ENCODE data around the gene CENPX. TPM values are rescaled to one million over a fixed set of nuclear protein-coding genes. Genes with fewer than 3 reads are reported as not detected.

CENPX gene
- total and polyA plus RNA-seq, 2 of the 13 experiments (the other 11 are each of a cell fraction or from before 2014, with no cell fraction given): 92.7 to 170 TPM

GRCh38 chr17:82014432-82014831 is 8.2 kb downstream of the CENPX start (continued):
- no peak for TF ChIP-seq ZUFSP (CRISPR knock-in tag; IDR thresholded peaks at IDR 0.05; ENCODE audit: borderline replicate concordance)
- peak; percentile 61 for TF ChIP-seq HNRNPK (IDR thresholded peaks at IDR 0.05; ENCODE audit: low read depth, low read length, poor library complexity, severe bottlenecking)
- TF ChIP-seq NFKB2 (CRISPR knock-in tag; IDR thresholded peaks at IDR 0.05; ENCODE audit: borderline replicate concordance): peak; percentile 16; the same call in 1 of the 2 replicates
- no peak for TF ChIP-seq YEATS2 (CRISPR knock-in tag; IDR thresholded peaks at IDR 0.05; ENCODE audit: borderline replicate concordance)
- no peak for TF ChIP-seq ARNT2 (CRISPR knock-in tag; IDR thresholded peaks at IDR 0.05; ENCODE audit: low read depth)
- TF ChIP-seq ZNF383 (CRISPR knock-in tag; IDR thresholded peaks at IDR 0.05; ENCODE audit: borderline replicate concordance): no peak
- peak; percentile 95 for TF ChIP-seq HNRNPL (IDR thresholded peaks at IDR 0.05; ENCODE audit: low read depth, low read length)
- TF ChIP-seq ZBTB38 (CRISPR knock-in tag; IDR thresholded peaks at IDR 0.05): no peak

GRCh38 chr17:82013772-82014321 is 8.8 kb downstream of the CENPX start:
- Histone ChIP-seq H3K27me3 (ENCODE audit: control insufficient read depth in 1 of 2, insufficient read depth in 2 of 2, low read length in 2 of 2) (no peaks in the 10 kb centered on the region), H3K9me3 (ENCODE audit: low read length) (no peaks in the 10 kb centered on the region), H3K4me2 (ENCODE audit: low read depth, low read length) (no peak overlapping the region), H3K27ac (ENCODE audit: extremely low read length, insufficient read depth, low read length) (peak overlapping the region; percentile 68), H4K20me1 (ENCODE audit: insufficient read depth, low read length) (no peaks in the 10 kb centered on the region), H3K79me2 (ENCODE audit: insufficient read depth, low read length) (no peaks in the 10 kb centered on the region), H3K4me3 (replicated peaks in 1 of 3; ENCODE audit: insufficient read depth in 1 of 3, low read depth in 2 of 3, low read length in 3 of 3) (no peak overlapping the region; a peak in 1 of 6 replicates), H3K4me1 (ENCODE audit: insufficient read depth, low read length) (peaks cover 97% of the 10 kb centered on the region), H3K9ac (ENCODE audit: insufficient read depth, low read depth, low read length) (peak overlapping the region; percentile 53), H3K36me3 (replicated peaks in 1 of 2; ENCODE audit: control insufficient read depth in 1 of 2, insufficient read depth in 2 of 2, low read length in 2 of 2) (peaks cover 37 to 42% of the 10 kb centered on the region in 2 experiments), H2AFZ (ENCODE audit: low read length) (no peak overlapping the region)
- ChIA-PET POLR2A (interaction anchor here (1.1 to 14.1 kb wide), 5 partner anchors 9 to 54 kb away, joined by 3 to 470 read pairs (median 8); partner anchors contain the start of genes CENPX, DCXR, LRRC45 and NOTUM), CTCF (ENCODE audit: low intra/inter-chr PET ratio, low total read pairs) (no interaction called here)
- ATAC-seq (peak; percentile 1; the same call in 2 of the 3 replicates), FAIRE-seq (peak; percentile 44), DNase-seq (ENCODE audit: low spot score) (peak; percentile 79)
- intact Hi-C loops (cut with micrococcal nuclease; ENCODE audit: unreplicated experiment) (no loop called here), in situ Hi-C loops (cut with HindIII; ENCODE audit: extremely low pct_ligation_motif_present, low pct_unique_long_range_greater_than_20kb) (no loop called here)
- no TSS peak for BruUV-seq (replicated peaks)
- WGBS (ENCODE audit: low lambda C conversion rate): 83% methylated on average over 13 of the region's 16 CpGs
- no peak for TF ChIP-seq ZNF180 (CRISPR knock-in tag; IDR thresholded peaks at IDR 0.05; ENCODE audit: borderline replicate concordance, low read depth)
- TF ChIP-seq FOXA3 (CRISPR knock-in tag; IDR thresholded peaks at IDR 0.05): 0 out of 2 replicates have a peak, but pooled peaks have one; percentile 45
- TF ChIP-seq ZNF333 (CRISPR knock-in tag; IDR thresholded peaks at IDR 0.05; ENCODE audit: borderline replicate concordance): 0 out of 2 replicates have a peak, but pooled peaks have one; percentile 6
- TF ChIP-seq GLMP (CRISPR knock-in tag; IDR thresholded peaks at IDR 0.05; ENCODE audit: borderline replicate concordance): no peak
- no peak for TF ChIP-seq RFX1 (IDR thresholded peaks at IDR 0.05)
- TF ChIP-seq CENPT (CRISPR knock-in tag; IDR thresholded peaks at IDR 0.05; ENCODE audit: low read depth): no peak
- no peak for TF ChIP-seq ZNF605 (CRISPR knock-in tag; IDR thresholded peaks at IDR 0.05)
- no peak for TF ChIP-seq ARID4A (CRISPR knock-in tag; IDR thresholded peaks at IDR 0.05; ENCODE audit: borderline replicate concordance)

Data from HepG2 (cell line).